Measurements from ENCODE around the gene GATD1. TPM values are rescaled to one million over a fixed set of nuclear protein-coding genes. Genes with fewer than 3 reads are reported as not detected.

Gene GATD1
- total and polyA plus RNA-seq, 2 donors (not counting 1 experiment from before 2014, with no cell fraction given): 14.7 to 20.3 TPM

DNA sequence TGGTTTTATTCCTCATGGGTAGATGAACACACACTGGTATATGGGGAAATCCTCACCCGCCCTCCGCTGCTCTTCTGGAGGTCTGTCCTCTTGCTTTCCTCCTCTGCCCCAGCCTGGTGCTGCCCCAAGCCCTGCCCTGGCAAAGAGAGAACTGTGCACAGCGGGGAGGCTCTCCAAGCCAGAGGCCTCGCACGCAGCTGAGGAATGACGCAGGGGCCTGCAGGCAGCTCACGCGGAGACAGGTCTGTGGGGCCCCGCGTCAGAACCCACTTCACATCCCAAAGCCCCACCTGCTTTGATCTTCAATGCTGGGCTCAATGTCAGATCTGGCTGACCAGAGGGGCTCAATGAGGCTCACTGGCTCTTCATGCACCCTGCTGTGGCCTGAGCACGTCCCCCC, 10.0 kb downstream of the GATD1 start:
- no peak for TF ChIP-seq EZH2 (IDR thresholded peaks at IDR 0.05; ENCODE audit: low read length, missing control alignments)
- TF ChIP-seq, protein P1, sequence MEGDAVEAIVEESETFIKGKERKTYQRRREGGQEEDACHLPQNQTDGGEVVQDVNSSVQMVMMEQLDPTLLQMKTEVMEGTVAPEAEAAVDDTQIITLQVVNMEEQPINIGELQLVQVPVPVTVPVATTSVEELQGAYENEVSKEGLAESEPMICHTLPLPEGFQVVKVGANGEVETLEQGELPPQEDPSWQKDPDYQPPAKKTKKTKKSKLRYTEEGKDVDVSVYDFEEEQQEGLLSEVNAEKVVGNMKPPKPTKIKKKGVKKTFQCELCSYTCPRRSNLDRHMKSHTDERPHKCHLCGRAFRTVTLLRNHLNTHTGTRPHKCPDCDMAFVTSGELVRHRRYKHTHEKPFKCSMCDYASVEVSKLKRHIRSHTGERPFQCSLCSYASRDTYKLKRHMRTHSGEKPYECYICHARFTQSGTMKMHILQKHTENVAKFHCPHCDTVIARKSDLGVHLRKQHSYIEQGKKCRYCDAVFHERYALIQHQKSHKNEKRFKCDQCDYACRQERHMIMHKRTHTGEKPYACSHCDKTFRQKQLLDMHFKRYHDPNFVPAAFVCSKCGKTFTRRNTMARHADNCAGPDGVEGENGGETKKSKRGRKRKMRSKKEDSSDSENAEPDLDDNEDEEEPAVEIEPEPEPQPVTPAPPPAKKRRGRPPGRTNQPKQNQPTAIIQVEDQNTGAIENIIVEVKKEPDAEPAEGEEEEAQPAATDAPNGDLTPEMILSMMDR (conservative IDR thresholded peaks at IDR 0.05 in 1 of 2, IDR thresholded peaks at IDR 0.05 in 1 of 2; ENCODE audit: low read depth in 1 of 2, low read length in 2 of 2): no peak
- Histone ChIP-seq H4K20me1 (ENCODE audit: control insufficient read depth, extremely low read depth, insufficient read depth, low read length) (peaks cover 2% of the 10 kb centered on the region), H3K4me3 (replicated peaks in 1 of 4; ENCODE audit: control extremely low read depth in 1 of 4, insufficient read depth in 1 of 4, low read depth in 3 of 4, low read length in 4 of 4) (no peak overlapping the region), H3K4me1 (ENCODE audit: control insufficient read depth, extremely low read depth, insufficient read depth, low read length) (peaks cover 6% of the 10 kb centered on the region), H2AFZ (ENCODE audit: low read length) (no peak overlapping the region), H3K36me3 (ENCODE audit: control insufficient read depth, insufficient read depth, low read length) (peaks cover 51% of the 10 kb centered on the region), H3K27ac (ENCODE audit: insufficient read depth, low read length) (no peak overlapping the region), H3K79me2 (ENCODE audit: control insufficient read depth, insufficient read depth, low read length) (peaks cover 10% of the 10 kb centered on the region), H3K9ac (ENCODE audit: insufficient read depth, low read length) (no peak overlapping the region), H3K27me3 (ENCODE audit: control insufficient read depth, insufficient read depth, low read length) (no peaks in the 10 kb centered on the region), H3K4me2 (ENCODE audit: extremely low read depth, insufficient read depth, low read length) (no peak overlapping the region), H3K9me3 (ENCODE audit: control insufficient read depth, insufficient read depth, low read depth, low read length) (no peaks in the 10 kb centered on the region)
- DNase-seq (ENCODE audit: low read depth in 2 of 2): no peak

DNA sequence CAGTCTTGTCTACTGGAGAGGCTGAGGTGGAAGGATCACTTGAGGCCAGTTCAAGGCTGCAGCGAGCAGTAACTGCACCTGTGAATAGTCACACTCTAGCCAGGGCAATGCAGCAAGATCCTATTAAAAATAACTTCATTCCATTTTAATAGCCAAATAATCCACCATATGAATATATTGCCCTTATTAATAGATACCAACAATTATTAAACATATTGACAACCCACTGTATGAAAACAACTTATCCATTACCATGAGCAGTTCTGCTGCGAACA, 10.4 kb downstream of the GATD1 start:
- H4K20me1 ChIP-seq (ENCODE audit: control insufficient read depth, extremely low read depth, insufficient read depth, low read length): peaks cover 2% of the 10 kb centered on the region
- no peak overlapping the region for H3K4me3 ChIP-seq (replicated peaks in 1 of 4; ENCODE audit: control extremely low read depth in 1 of 4, insufficient read depth in 1 of 4, low read depth in 3 of 4, low read length in 4 of 4)
- peaks cover 50% of the 10 kb centered on the region for H3K36me3 ChIP-seq (ENCODE audit: control insufficient read depth, insufficient read depth, low read length)
- H3K27ac ChIP-seq (ENCODE audit: insufficient read depth, low read length): no peak overlapping the region
- no peak overlapping the region for H2AFZ ChIP-seq (ENCODE audit: low read length)
- H3K9me3 ChIP-seq (ENCODE audit: control insufficient read depth, insufficient read depth, low read depth, low read length): no peaks in the 10 kb centered on the region
- no peaks in the 10 kb centered on the region for H3K27me3 ChIP-seq (ENCODE audit: control insufficient read depth, insufficient read depth, low read length)
- DNase-seq (ENCODE audit: low read depth in 2 of 2): no peak
- no peak overlapping the region for H3K9ac ChIP-seq (ENCODE audit: insufficient read depth, low read length)
- H3K4me2 ChIP-seq (ENCODE audit: extremely low read depth, insufficient read depth, low read length): no peak overlapping the region
- no peak for TF ChIP-seq EZH2 (IDR thresholded peaks at IDR 0.05; ENCODE audit: low read length, missing control alignments)
- TF ChIP-seq, protein P1 (conservative IDR thresholded peaks at IDR 0.05 in 1 of 2, IDR thresholded peaks at IDR 0.05 in 1 of 2; ENCODE audit: low read depth in 1 of 2, low read length in 2 of 2): no peak
- H3K79me2 ChIP-seq (ENCODE audit: control insufficient read depth, insufficient read depth, low read length): peaks cover 9% of the 10 kb centered on the region
- H3K4me1 ChIP-seq (ENCODE audit: control insufficient read depth, extremely low read depth, insufficient read depth, low read length): peaks cover 6% of the 10 kb centered on the region

DNA sequence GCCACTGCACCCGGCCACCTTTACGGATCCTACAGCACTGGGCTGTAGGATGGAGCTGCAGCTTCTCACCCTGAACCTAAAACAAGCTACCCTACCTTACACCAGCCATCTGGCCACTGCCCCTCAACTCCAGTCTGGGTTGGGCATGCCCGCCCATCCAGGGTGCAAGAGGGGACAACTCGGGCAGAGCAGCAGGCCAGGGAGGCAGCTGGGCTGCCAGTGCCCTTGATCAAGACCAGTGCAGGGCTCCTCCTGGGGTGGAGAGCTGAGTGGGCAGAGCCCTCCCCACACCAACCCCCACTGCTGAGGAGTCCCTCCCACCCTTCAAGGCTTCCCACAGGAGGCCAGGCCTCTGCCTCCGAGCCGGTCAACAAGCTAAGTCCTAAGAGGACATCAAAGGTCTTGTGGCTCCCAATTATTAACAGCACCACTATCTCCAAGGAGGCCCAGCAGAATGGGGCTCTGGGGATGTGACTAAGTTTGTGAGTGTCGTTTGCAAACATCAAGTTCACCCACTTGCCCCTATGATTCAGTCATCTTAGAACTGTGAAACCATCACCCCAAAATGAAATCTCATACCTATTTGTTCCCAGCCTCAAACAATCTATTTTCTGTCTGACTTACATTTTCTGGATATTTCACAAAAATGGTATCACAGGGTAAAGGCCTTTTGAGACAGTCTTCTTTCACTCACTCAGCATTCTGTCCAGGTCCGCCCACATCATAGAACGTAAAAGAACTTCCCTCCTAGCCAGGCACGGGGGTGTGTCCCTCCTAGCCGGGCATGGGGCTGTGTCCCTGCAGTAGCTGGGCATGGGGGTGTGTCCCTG, 11.0 kb downstream of the GATD1 start:
- H3K4me3 ChIP-seq (replicated peaks in 1 of 4; ENCODE audit: control extremely low read depth in 1 of 4, insufficient read depth in 1 of 4, low read depth in 3 of 4, low read length in 4 of 4): no peak overlapping the region
- DNase-seq (ENCODE audit: low read depth in 2 of 2): no peak
- H3K27me3 ChIP-seq (ENCODE audit: control insufficient read depth, insufficient read depth, low read length): no peaks in the 10 kb centered on the region
- peaks cover 4% of the 10 kb centered on the region for H3K79me2 ChIP-seq (ENCODE audit: control insufficient read depth, insufficient read depth, low read length)
- peaks cover 6% of the 10 kb centered on the region for H3K4me1 ChIP-seq (ENCODE audit: control insufficient read depth, extremely low read depth, insufficient read depth, low read length)
- H3K9ac ChIP-seq (ENCODE audit: insufficient read depth, low read length): no peak overlapping the region
- TF ChIP-seq, protein P1 (conservative IDR thresholded peaks at IDR 0.05 in 1 of 2, IDR thresholded peaks at IDR 0.05 in 1 of 2; ENCODE audit: low read depth in 1 of 2, low read length in 2 of 2): no peak
- TF ChIP-seq EZH2 (IDR thresholded peaks at IDR 0.05; ENCODE audit: low read length, missing control alignments): no peak
- peaks cover 47% of the 10 kb centered on the region for H3K36me3 ChIP-seq (ENCODE audit: control insufficient read depth, insufficient read depth, low read length)
- no peak overlapping the region for H2AFZ ChIP-seq (ENCODE audit: low read length)
- no peaks in the 10 kb centered on the region for H3K9me3 ChIP-seq (ENCODE audit: control insufficient read depth, insufficient read depth, low read depth, low read length)
- H4K20me1 ChIP-seq (ENCODE audit: control insufficient read depth, extremely low read depth, insufficient read depth, low read length): peaks cover 2% of the 10 kb centered on the region
- H3K27ac ChIP-seq (ENCODE audit: insufficient read depth, low read length): no peak overlapping the region
- no peak overlapping the region for H3K4me2 ChIP-seq (ENCODE audit: extremely low read depth, insufficient read depth, low read length)
